C4-2B (cell line): ENCODE results near the gene OSBPL6.

ENCODE experiments used
- CTCF ChIP-seq: fragments of 450-650 bp; conservative IDR thresholded peaks from 2 replicates; pipeline ENCODE4 v1.5.1; 2017; ENCODE audit warnings: mild to moderate bottlenecking
- ZFX ChIP-seq: fragments of 450-650 bp; IDR thresholded peaks from 2 replicates; pipeline ENCODE4 v1.6.1; 2017

- TF ChIP-seq CTCF = no peak
- TF ChIP-seq ZFX = no peak
Measured at GRCh38 chr2:178241844-178242551, 47.7 kb downstream of the OSBPL6 start.
